GM18507 (cell line): Measurements from ENCODE around the gene YARS1.
A peak's percentile ranks its signal among the peaks of the same experiment; 100 is the strongest.

Experiments
- DNase-seq: peaks from one replicate; pipeline ENCODE4 v3.0.0; 2011; ENCODE audit warnings: low read depth; ENCODE audit not compliant: insufficient read length; ENCODE audit errors: extremely low spot score
- FAIRE-seq: peaks from 2 replicates; lab custom pipeline; 2011; peaks lifted over from hg19 to GRCh38; lab: Jason Lieb, UNC

The YARS1 gene

DNA sequence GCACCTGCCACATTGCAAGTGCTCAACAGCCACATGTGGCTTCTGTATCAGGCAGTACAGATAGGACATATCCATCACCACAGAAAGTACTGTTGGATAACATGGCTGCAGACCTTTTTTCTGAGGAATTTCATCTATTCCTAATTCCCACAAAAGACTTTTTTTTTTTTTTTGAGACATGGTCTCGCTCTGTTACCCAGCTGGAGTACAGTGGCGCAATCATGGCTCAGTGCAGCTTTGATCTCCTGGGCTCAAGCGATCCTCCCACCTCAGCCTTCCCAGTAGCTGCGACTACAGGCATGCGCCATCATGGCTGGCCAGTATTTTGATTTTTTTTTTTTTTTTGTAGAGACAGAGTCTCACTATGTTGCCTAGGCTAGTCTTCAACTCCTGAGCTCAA is 33.3 kb downstream of the YARS1 start:
- DNase-seq = no peak
- no peak for FAIRE-seq

DNA sequence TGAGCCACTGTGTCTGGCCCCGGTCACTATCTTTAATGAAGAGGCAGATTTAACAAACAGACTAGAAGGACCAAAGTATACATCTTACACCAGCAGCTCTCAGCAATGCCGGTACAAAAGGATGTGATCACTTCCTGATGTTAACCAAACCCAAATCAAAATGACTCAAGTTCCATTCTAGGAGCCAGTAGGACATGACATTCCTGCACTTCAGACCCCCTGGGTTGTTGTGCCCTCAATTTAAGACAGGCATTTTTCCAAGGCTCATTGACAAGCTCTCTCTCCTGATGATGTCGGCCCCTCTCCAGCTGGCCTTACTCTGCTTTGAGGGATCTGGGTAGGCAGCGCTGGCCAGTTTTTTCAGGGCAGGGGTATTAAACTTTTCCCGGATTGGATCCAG is 35.1 kb downstream of the YARS1 start:
- FAIRE-seq (no peak), DNase-seq (no peak)

DNA sequence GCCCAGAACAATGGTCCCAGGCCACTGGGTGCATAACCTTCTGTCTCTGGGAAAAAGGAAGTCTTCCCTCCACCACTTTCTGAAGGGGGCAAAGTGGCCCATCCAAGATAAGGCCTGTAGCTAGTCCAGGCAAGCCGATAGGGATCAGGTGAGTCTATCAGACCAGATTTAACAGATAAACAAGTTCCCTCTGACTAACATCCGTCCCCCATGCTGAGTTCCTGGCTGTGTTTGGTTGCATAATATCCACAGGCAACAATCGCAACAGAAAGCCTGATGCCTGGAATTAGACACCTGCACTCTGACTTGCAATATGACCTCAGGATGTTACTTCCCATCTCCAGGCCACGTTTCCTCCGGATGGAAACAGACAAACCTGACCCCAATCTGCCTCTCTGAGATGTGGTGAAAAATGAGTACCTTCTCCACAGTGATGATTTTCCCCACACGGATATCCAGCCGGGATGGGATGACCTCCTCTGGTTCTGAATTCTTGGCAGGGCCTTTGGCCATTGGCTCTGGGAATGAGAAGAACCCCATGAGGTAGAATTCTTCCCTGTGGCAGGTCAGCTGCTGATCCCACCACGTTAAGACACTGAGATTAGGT is 36.4 kb downstream of the YARS1 start:
- FAIRE-seq (no peak), DNase-seq (no peak)

DNA sequence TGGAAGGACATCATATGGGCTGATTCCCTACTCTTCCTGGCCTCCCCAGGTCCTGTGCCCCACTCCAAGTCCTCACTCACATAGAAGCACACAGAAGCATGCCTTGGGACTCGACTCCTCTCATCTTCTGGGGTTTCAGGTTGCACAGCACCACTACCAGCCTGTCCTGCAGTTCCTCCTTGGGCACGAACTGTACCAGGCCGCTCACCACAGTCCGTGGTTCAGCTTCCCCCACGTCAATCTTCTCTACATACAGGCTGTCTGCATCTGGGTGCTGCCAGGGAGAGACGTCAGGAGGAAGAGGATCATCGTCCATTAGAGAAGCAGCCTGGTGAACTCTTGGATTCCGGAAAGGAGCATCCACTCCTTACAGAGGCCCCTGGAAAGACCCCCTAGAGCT is 37.2 kb downstream of the YARS1 start:
- DNase-seq (no peak), FAIRE-seq (no peak)

DNA sequence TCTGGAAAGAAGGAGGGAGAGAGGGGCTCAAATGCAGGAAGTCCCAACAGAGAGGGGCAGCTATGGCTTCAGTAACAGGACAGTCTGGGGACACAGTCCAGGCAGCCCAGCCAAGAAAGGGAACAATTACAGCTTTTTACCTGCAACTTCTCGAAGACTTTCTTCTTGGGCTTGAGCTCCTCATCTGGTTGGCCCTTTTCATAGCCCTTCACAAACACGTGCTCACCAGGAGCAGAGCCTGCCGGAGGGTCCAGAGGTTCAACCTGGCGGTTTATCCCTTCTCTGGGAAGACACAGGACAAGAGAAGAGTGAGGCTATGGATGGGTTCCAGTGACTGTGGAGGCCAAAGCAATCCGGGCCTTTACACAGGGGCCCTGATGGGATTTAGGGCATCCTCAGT is 37.9 kb downstream of the YARS1 start:
- DNase-seq (no peak), FAIRE-seq (no peak)

DNA sequence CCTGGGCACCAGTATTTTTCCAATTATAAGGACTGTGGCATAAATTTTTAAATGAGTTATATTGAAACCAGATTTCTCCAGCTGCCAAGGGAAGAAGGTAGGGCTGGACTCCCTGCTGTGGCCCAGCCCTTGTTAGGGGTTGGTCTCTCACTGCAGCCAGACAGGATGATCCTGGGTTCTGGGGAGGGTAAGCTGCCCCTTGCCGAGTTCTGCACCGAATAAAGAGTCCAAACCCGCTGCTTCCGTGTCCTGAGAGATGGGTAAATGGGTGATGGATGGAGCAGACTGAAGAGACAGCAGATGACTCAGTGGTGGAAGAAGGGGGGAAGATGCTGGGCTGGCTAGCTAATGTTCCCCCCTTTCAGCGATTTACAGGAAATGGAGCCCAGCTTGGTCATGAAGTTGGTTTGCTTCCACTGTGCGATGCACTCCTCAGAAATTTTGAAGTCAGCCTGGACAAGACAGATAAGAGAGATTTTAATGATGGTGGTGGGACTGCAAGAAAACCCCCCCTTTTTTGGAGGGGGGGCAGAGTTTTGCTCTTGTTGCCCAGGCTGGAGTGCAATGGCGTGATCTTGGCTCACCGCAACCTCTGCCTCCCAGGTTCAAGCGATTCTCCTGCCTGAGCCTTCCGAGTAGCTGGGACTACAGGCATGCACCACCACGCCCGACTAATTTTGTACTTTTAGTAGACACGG is 41.4 kb downstream of the YARS1 start:
- FAIRE-seq = no peak

DNA sequence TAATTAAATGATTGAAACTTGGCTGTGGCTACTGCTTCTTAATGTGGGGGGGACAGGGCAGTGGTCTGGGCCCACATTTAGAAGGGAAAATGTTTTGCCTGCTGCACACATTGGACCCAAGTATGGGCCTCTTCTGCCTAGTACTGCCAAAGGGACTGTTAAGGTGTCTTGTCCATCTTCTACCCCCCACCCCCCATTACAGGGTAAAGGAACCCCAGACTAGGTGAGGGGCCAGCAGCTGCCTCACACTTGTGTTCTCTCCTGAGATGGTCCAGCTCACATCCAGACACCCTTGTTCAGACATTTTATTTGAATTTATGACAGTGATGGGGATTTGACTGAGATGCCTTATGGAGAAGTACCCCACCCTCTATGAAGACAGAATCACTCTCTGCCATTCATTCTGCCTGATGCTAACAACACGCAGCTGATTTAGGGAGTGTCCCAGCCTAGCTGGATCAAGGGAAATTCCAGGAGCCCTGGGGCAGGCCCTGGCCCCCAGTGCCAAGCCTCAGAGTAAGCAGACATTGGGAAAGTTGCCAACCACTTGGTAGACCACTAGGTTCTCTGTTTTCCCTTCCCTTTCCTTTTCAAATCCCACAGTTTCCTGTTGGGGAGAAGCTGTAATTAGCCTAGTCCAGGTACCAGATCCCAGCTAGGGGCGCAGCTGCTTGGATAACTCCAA is 42.1 kb downstream of the YARS1 start:
- DNase-seq (no peak), FAIRE-seq (no peak)

More for the DNA sequence above, 41.4 kb downstream of the YARS1 start:
- no peak for DNase-seq

DNA sequence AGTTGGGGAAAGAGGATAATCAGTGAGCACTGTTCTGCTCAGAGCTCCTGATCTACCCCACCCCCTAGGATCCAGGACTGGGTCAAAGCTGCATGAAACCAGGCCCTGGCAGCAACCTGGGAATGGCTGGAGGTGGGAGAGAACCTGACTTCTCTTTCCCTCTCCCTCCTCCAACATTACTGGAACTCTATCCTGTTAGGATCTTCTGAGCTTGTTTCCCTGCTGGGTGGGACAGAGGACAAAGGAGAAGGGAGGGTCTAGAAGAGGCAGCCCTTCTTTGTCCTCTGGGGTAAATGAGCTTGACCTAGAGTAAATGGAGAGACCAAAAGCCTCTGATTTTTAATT is 42.7 kb downstream of the YARS1 start:
- DNase-seq (no peak), FAIRE-seq (no peak)

DNA sequence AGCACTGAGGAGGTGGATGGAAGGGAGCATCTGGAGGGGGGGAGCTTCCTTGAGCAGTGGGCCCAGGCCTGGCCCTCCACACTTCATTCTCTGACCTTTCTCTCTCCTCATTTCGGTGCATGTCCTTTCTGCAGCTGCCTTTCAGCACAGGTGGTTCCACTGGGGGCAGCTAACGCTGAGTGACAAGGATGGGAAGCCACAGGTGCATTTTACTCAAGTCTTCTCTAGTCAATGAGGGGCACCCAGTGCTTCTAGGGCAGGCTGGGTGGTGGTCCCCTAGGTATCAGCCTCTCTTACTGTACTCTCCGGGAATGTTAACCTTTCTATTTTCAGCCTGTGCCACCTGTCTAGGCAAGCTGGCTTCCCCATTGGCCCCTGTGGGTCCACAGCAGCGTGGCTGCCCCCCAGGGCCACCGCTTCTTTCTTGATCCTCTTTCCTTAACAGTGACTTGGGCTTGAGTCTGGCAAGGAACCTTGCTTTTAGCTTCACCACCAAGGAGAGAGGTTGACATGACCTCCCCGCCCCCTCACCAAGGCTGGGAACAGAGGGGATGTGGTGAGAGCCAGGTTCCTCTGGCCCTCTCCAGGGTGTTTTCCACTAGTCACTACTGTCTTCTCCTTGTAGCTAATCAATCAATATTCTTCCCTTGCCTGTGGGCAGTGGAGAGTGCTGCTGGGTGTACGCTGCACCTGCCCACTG is 43.2 kb downstream of the YARS1 start:
- no peak for FAIRE-seq
- DNase-seq = no peak

DNA sequence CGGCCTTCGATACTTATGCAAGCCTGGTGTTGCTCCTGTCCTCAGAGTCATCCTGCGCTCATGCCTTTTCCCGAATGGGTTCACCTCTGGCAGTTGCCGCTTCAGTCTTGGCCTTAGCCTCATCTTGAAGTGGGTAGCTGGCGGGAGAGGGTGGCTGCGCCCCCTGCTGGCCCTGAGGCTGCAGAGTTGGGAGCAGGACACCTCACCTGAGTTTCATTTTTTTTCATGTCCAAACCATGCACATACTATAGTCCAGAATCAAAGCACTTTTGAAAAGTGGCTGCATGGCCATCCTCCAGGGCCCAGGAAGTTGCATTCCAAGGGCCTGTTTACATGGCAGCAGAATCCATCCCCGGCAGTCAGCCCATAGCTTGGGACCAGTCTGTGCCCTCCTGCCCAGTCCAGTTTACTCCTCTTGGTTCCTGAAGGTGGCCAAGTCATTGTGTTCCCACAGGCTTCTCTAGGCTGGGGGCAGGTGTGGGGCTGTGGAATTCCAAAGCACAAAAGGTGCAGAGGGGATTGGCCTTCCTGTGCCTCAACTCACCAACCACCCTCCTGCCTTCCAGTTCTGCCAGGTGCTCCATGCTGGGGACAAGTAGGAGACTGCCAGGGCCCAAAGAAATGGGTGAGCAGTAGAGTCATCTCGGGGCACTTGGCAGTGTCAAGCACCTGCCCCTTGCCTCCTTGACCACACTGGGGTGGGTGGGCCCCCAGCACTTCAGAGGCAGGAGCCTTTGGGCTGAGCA is 44.0 kb downstream of the YARS1 start:
- FAIRE-seq (peak; percentile 88), DNase-seq (peak; percentile 72)

DNA sequence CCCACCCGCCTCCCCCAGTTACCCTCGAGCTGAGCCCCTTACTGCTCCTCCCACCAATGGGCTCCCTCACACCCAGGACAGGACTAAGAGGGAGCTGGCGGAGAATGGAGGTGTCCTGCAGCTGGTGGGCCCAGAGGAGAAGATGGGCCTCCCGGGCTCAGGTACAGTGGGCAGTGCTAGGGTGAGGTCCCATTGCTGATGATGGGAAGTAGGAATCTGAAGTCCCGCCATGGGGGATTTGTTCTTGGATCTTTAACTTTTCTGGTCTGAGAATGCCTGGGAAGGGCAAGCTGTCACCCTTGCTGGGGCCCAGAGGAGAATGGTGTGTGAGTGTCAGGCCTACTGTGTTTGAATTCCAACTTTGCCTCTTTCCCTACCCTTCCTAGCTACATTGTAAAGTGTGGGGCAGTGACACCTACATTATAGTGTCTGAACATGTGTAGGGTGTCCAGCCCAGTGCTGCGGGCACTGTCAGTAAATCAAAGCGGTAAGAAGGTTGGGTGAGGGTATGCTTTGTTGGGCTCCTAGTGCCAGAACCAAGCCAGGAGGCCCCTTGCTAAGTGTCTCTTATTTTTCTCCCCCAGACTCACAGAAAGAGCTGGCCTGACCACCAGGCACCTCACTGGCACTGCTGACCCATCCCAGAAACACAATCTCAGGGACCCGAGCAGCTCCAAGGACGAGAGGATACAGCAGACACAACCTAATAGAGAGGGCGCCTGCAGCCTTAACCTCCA is 44.7 kb downstream of the YARS1 start:
- DNase-seq = no peak
- FAIRE-seq = no peak

DNA sequence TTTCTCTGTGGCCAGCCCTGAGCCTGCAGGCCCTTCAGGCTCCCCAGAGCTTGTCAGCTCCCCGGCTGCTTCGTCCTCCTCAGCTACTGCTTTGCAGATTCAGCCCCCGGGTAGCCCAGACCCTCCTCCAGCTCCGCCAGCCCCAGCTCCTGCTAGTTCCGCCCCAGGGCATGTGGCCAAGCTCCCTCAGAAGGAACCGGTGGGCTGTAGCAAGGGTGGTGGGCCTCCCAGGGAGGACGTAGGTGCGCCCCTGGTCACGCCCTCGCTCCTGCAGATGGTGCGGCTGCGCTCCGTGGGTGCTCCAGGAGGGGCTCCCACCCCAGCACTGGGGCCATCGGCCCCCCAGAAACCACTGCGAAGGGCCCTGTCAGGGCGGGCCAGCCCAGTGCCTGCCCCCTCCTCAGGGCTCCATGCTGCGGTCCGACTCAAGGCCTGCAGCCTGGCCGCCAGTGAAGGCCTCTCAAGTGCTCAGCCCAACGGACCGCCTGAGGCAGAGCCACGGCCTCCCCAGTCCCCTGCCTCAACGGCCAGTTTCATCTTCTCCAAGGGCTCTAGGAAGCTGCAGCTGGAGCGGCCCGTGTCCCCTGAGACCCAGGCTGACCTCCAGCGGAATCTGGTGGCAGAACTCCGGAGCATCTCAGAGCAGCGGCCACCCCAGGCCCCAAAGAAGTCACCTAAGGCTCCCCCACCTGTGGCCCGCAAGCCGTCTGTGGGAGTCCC is 45.4 kb downstream of the YARS1 start:
- FAIRE-seq (no peak), DNase-seq (no peak)

DNA sequence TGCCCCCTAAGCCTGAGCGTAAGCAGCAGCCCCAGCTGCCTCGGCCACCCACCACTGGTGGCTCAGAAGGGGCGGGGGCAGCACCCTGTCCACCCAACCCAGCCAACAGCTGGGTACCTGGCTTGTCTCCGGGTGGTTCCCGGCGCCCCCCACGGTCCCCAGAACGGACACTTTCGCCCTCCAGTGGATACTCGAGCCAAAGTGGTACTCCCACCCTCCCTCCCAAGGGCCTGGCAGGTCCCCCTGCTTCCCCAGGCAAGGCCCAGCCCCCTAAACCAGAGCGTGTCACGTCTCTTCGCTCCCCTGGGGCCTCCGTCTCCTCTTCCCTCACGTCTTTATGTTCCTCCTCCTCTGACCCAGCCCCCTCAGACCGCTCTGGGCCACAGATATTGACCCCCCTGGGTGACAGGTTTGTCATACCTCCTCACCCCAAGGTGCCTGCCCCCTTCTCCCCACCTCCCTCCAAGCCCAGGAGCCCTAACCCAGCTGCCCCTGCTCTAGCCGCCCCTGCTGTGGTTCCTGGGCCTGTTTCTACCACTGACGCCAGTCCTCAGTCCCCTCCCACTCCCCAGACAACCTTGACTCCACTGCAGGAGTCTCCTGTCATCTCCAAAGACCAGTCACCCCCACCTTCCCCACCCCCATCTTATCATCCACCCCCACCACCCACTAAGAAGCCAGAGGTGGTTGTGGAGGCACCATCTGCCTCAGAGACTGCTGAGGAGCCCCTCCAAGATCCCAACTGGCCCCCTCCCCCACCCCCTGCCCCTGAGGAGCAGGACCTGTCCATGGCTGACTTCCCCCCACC is 46.2 kb downstream of the YARS1 start:
- FAIRE-seq = no peak
- DNase-seq = no peak

DNA sequence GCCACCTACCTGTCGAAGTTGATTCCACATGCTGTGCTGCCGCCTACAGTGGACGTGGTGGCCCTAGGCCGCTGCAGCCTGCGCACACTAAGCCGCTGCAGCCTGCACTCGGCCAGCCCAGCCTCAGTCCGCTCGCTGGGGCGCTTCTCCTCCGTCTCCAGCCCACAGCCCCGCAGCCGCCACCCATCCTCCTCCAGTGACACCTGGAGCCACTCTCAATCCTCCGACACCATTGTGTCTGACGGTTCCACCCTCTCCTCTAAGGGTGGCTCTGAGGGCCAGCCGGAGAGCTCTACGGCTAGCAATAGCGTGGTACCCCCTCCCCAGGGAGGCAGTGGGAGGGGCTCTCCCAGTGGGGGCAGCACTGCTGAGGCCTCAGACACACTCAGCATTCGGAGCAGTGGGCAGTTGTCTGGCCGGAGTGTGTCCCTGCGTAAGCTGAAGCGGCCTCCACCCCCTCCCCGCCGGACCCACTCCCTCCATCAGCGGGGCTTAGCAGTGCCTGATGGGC is 46.9 kb downstream of the YARS1 start:
- no peak for DNase-seq

DNA sequence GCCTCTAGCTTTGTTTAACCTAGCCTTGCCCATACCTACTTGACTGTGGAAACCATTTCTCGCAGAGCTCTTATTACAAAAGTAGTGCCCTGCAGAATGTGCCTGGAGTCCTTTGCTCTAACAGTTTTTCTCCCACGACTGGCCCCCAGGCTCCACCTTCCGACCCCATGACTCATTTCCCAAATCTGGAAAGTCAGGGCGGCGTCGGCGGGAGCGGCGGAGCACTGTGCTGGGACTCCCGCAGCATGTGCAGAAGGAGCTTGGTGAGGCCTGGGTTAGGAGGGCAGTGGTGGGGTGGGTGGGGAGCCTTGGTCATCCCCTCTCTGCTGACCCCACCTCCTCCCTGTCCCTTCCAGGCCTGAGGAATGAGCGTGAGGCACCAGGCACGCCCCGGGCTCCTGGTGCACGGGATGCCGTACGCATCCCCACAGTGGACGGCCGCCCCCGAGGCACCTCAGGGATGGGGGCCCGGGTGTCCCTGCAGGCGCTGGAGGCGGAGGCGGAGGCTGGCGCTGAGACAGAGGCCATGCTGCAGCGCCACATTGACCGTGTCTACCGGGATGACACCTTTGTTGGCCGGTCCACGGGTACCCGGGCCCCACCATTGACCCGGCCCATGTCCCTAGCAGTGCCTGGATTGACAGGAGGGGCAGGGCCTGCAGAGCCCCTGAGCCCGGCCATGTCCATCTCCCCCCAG is 47.5 kb downstream of the YARS1 start:
- FAIRE-seq = no peak
- no peak for DNase-seq

More for the DNA sequence above, 46.9 kb downstream of the YARS1 start:
- no peak for FAIRE-seq

DNA sequence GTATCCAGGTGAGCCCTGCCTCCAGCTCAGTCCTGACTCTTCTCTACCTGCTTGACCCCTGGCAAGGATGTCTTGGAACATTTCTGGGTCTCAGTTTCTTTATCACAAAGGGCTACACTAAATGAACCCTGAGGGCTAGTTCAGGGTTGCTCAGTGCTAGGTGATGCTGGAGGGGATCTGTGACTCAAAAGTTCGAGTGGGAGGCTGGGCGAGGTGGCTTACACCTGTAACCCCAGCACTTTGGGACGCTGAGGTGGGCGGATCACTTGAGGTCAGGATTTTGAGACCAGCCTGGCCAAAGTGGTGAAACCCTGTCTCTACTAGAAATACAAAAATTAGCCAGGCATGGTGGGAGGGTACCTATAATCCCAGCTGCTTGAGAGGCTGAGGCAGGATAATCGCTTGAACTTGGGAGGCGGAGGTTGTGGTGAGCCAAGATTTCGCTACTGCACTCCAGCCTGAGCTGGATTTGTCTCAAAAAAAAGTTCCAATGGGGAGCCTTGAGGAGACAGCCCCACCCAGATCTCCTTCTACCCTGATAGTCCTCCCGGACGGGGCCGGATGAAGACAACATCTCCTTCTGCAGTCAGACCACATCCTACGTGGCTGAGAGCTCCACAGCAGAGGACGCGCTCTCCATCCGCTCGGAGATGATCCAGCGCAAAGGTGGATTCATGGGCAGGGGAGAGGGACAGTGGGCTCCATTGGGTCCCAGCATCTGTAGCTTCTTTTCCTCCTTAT is 48.9 kb downstream of the YARS1 start:
- DNase-seq (no peak), FAIRE-seq (no peak)
